Adipose tissue (tissue), 3 donors: ENCODE results near the gene RPL22. TPM values are rescaled to one million over a fixed set of nuclear protein-coding genes. Genes with fewer than 3 reads are reported as not detected.
"Not testable (repeated sequence)": the region's sequence is repeated elsewhere in the genome, so short reads cannot be mapped to it uniquely, and the experiment has no call there.

Experiments
- H3K27ac ChIP-seq: one replicate; pipeline ENCODE4 v1.5.1; 2013; ENCODE audit warnings: low read depth, low read length
- WGBS, 3 donors: extraction: QIAGEN DNeasy Blood & Tissue Kit; methylation state at CpG; one replicate each; pipeline ENCODE4 v1.1.7; 2013; 5-methylcytosine and 5-hydroxymethylcytosine counted together
- polyA plus RNA-seq, 3 donors: library from polyadenylated mRNA; stranded (reverse); fragments of 200-250 nt; gene quantifications; one replicate each; pipeline ENCODE4 v1.2.3, GENCODE V29; 2013
- donor health status: healthy with polysubstance abuse.
- donor health status: Bipolar disorder and iron deficiency.
- donor health status: healthy.

RPL22 gene
- polyA plus RNA-seq, 3 donors, result 159 to 575 (median 286) TPM

GRCh38 chr1:6235296-6235677, 35.9 kb upstream of the RPL22 start:
- WGBS, 3 donors, result 0 to 1% (median 0%) methylated on average over 20 to 30 of the region's 30 CpGs
- no peak overlapping the region for H3K27ac ChIP-seq

- no peak overlapping the region for H3K27ac ChIP-seq
- WGBS, 3 donors, result 45 to 60% (median 51%) methylated on average over 20 of the region's 20 CpGs
Observed at GRCh38 chr1:6234502-6235295, 35.3 kb upstream of the RPL22 start.

GRCh38 chr1:6233376-6233775, 34.0 kb upstream of the RPL22 start:
- WGBS, 3 donors, result 47 to 92% (median 52%) methylated on average over 1 of the region's 1 CpG

GRCh38 chr1:6225651-6226050, 26.3 kb upstream of the RPL22 start:
- no peak overlapping the region for H3K27ac ChIP-seq
- 90 to 91% (median 90%) methylated on average over 8 of the region's 8 CpGs for WGBS, 3 donors

More at GRCh38 chr1:6233376-6233775, 34.0 kb upstream of the RPL22 start:
- H3K27ac ChIP-seq, result no peak overlapping the region

GRCh38 chr1:6224718-6225117, 25.3 kb upstream of the RPL22 start:
- no peak overlapping the region for H3K27ac ChIP-seq
- WGBS, 3 donors, result 77 to 84% (median 80%) methylated on average over 15 of the region's 15 CpGs

GRCh38 chr1:6223617-6224016, 24.2 kb upstream of the RPL22 start:
- 96 to 97% (median 97%) methylated on average over 13 of the region's 13 CpGs for WGBS, 3 donors
- no peak overlapping the region for H3K27ac ChIP-seq

- WGBS, 3 donors, result 33 to 81% (median 45%) methylated on average over 6 of the region's 6 CpGs
- no peak overlapping the region for H3K27ac ChIP-seq
Observed at GRCh38 chr1:6222636-6223035, 23.2 kb upstream of the RPL22 start.

- WGBS, 3 donors, result 96 to 97% (median 96%) methylated on average over 12 of the region's 12 CpGs
- no peak overlapping the region for H3K27ac ChIP-seq
Observed at GRCh38 chr1:6221210-6221784, 21.9 kb upstream of the RPL22 start.

- H3K27ac ChIP-seq, result no peak overlapping the region
- WGBS, 3 donors, result 81 to 89% (median 87%) methylated on average over 8 of the region's 8 CpGs
Observed at GRCh38 chr1:6220236-6220635, 20.8 kb upstream of the RPL22 start.

- not testable (repeated sequence) for H3K27ac ChIP-seq
- WGBS, 3 donors, result 86 to 93% (median 92%) methylated on average over 11 of the region's 11 CpGs
Observed at GRCh38 chr1:6219641-6220040, 20.2 kb upstream of the RPL22 start.

- WGBS, 3 donors, result 73 to 84% (median 79%) methylated on average over 16 of the region's 16 CpGs
- H3K27ac ChIP-seq, result no peak overlapping the region
Observed at GRCh38 chr1:6218375-6219164, 19.2 kb upstream of the RPL22 start.

- no peak overlapping the region for H3K27ac ChIP-seq
- WGBS, 3 donors, result 73 to 85% (median 78%) methylated on average over 20 of the region's 20 CpGs
Observed at GRCh38 chr1:6212193-6212959, 13.0 kb upstream of the RPL22 start.

- H3K27ac ChIP-seq, result no peak overlapping the region
Observed at GRCh38 chr1:6211731-6212130, 12.3 kb upstream of the RPL22 start.

GRCh38 chr1:6210591-6211355, 11.4 kb upstream of the RPL22 start:
- WGBS, 3 donors, result 94 to 96% (median 95%) methylated on average over 24 to 29 of the region's 29 CpGs
- no peak overlapping the region for H3K27ac ChIP-seq

More at GRCh38 chr1:6211731-6212130, 12.3 kb upstream of the RPL22 start:
- WGBS, 3 donors, result 88 to 94% (median 89%) methylated on average over 15 to 16 of the region's 16 CpGs

GRCh38 chr1:6209661-6210580, 10.5 kb upstream of the RPL22 start:
- WGBS, 3 donors, result 88 to 89% (median 89%) methylated on average over 17 of the region's 17 CpGs
- no peak overlapping the region for H3K27ac ChIP-seq

- H3K27ac ChIP-seq, result no peak overlapping the region
- 6 to 14% (median 11%) methylated on average over 83 to 98 of the region's 99 CpGs for WGBS, 3 donors
Observed at GRCh38 chr1:6208723-6209660, 9.6 kb upstream of the RPL22 start.
